Measurements from ENCODE around the gene GALNS.

GALNS gene

DNA sequence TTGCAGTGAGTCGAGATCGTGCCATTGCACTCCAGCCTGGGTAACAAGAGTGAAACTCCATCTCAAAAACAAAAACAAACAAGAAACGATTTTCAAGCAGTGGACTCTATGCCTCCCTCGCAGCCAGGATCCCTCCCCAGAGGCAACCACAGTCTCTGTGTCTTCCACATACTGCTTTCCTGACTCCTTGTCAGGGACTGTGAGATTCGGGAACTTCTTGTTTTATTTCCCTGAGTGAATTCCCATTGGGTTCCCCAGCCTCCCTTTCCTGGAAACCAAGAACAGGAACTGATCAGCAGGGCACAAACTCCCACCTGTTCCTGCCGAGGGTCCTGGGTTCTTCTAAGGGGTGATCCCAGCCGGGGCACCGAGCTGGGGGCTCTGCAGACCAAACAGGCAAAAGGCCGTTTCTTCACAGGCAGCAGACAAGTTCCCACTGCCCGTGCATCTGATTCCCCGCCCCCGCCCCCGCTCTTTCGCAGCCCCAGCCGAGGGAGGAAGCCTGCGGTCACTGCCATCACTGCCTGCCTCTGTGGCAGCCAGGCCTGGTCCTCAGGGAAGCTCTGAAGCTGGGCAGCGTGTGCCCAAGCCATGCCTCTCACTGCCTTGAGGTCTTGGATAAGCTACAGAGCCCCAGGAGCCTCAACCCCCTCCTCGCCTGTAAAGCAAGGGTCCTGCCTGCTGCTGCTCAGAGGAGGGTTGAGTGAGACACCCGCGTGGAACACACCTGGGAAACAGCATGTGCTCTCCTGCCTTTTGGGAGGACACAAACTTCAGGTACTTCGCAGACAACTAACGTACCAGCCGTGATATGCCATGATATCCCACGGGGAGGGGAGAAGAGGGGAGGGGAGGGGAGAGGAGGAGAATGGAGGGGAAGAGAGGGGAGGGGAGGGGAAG lies 66.2 kb downstream of the GALNS start:
- in situ Hi-C loops (cut with HindIII; ENCODE audit: low sequenced_read_pairs), result no loop called here

GRCh38 chr16:88789594-88789993 lies 67.2 kb downstream of the GALNS start:
- in situ Hi-C loops (cut with HindIII; ENCODE audit: low sequenced_read_pairs), result loop anchor here (5.0 to 10.0 kb wide), 2 partner anchors 112 to 425 kb away; partner anchors contain the start of gene ZNF778

DNA sequence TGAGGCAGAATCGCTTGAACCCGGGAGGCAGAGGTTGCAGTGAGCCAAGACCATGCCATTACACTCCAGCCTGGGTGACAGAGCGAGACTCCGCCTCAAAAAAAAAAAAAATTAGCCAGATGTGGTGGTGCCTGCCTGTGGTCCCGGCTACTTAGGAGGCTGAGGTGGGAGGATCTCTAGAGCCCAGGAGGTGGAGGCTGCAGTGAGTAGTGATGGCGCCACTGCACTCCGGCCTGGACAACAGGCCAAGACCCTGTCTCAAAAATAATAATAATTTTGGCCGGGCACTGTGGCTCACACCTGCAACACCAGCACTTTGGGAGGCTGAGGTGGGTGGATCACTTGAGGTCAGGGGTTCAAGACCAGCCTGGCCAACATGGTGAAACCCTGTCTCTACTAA lies 68.0 kb downstream of the GALNS start:
- in situ Hi-C loops (cut with HindIII; ENCODE audit: low sequenced_read_pairs), result loop anchor here (5.0 to 10.0 kb wide), 2 partner anchors 111 to 426 kb away; partner anchors contain the start of gene ZNF778

DNA sequence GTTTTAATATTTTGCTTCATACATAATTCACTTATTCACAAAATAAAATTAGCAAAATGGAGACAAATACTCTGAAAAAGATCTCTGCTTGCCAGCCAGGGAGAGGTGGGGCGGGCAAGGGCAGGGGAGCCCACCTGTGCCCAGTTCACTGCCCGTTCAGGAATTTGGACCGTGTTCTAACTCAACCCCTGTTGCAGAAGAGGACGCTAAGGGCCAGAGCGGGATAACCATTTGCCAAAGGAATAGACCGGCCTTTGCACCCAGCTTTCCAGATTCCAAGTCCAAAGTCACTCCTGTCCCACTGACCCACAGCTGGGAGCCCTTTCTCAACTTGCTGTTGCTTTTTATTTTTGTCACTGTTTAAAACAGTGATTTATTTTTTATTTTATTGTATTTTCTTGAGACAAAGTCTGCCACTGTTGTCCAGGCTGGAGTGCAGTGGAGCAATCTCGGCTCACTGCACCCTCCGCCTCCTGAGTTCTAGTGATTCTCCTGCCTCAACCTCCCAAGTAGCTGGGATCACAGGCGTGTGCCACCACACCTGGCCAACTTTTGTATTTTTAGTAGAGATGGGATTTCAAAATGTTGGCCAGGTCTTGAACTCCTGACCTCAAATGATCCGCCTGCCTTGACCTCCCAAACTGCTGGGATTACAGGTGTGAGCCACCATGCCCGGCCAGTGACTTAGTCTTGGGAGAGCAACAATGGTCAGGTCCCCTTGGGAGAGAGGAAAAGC lies 69.0 kb downstream of the GALNS start:
- in situ Hi-C loops (cut with HindIII; ENCODE audit: low sequenced_read_pairs), result loop anchor here (5.0 to 10.0 kb wide), 2 partner anchors 110 to 427 kb away; partner anchors contain the start of gene ZNF778

DNA sequence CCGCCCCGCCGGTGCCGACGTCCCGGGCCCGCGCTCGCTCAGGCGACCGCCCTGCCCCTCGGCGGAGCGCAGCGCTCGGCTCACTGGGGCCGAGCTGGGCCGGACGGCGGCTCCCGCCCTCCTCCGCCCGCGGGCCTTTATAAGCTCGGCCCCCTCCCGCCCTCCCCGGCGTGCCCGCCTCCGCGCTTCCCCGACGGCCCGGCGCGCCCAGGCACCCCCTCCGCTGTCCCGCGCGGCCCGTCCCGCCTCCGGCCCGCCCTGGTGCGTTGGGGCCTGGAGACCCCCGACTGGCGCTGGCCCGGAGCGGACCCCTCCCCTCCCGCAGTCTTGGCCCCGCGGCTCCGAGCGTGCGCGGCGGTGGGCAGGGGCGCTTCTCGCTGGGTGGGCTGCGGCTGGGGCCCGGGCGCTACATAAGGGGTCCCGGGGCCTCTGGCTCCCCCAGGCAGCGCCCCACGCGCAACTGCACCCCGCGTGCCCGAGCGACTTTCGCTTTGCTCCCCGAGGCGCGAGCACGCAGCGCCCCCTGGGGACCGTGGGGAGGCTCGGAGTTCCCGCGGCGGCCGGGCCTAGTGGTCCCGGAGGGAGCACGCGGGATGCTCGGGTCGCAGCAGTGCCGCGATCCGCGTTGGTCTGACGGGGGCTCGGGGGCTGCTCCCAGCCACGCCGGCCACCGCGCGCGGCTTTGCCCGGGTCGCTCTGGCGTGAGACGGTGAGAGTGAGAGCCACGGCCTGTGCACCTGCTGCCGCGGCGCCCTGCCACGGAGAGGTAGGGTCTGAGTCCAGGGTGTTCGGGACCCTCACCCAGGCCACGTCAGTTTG lies 71.4 kb downstream of the GALNS start, which contains the start of gene PIEZO1:
Gene PIEZO1 (minus strand): TSS at position 115 of the 819 bp plus-strand sequence. CDS start 256 bp downstream, outside the sequence.
- in situ Hi-C loops (cut with HindIII; ENCODE audit: low sequenced_read_pairs), result loop anchor here (5.0 to 10.0 kb wide), 2 partner anchors 108 to 429 kb away; partner anchors contain the start of gene ZNF778

GRCh38 chr16:88784856-88785105 lies 72.0 kb downstream of the GALNS start:
- in situ Hi-C loops (cut with HindIII; ENCODE audit: low sequenced_read_pairs), result loop anchor here (5.0 to 10.0 kb wide), 2 partner anchors 107 to 430 kb away; partner anchors contain the start of gene ZNF778

- in situ Hi-C loops (cut with HindIII; ENCODE audit: low sequenced_read_pairs), result loop anchor here (10.0 kb wide), 1 partner anchor 431 kb away; the partner anchor contains the start of gene ZNF778
Observed at GRCh38 chr16:88784074-88784855, 72.5 kb downstream of the GALNS start.

DNA sequence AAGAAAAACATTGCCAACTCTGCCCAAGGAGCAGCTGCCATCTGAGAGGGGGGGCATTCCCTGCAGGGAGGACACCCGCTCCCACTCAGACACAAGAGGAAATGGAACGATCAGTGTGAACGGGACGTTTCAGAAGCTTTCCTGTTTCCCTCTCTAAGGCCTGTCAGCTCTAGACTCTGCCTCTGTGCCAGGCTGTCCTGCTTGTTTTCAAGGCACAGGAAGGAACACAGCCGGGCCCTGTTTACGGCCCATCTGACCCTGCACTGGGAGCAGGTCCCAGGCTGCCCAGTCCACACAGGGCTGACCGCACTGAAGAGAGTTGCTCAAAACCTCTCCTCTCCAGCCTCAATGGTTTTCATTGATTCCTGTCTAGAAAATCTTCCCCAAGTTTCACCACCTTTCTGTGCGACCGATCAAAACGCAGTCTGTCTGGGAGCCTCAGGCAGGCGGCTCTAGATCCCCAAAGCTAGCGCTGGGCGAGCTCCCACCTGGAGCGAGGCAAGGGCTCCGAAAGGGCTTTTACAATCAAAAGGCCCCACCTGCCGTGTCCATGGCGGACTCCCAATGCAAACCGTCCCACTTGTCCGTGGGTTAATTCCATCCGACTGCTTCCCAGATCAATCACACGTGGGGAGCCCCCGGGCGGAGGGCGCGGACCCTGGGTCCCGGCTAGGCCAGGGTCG lies 73.2 kb downstream of the GALNS start:
- in situ Hi-C loops (cut with HindIII; ENCODE audit: low sequenced_read_pairs), result loop anchor here (10.0 kb wide), 1 partner anchor 431 kb away; the partner anchor contains the start of gene ZNF778

DNA sequence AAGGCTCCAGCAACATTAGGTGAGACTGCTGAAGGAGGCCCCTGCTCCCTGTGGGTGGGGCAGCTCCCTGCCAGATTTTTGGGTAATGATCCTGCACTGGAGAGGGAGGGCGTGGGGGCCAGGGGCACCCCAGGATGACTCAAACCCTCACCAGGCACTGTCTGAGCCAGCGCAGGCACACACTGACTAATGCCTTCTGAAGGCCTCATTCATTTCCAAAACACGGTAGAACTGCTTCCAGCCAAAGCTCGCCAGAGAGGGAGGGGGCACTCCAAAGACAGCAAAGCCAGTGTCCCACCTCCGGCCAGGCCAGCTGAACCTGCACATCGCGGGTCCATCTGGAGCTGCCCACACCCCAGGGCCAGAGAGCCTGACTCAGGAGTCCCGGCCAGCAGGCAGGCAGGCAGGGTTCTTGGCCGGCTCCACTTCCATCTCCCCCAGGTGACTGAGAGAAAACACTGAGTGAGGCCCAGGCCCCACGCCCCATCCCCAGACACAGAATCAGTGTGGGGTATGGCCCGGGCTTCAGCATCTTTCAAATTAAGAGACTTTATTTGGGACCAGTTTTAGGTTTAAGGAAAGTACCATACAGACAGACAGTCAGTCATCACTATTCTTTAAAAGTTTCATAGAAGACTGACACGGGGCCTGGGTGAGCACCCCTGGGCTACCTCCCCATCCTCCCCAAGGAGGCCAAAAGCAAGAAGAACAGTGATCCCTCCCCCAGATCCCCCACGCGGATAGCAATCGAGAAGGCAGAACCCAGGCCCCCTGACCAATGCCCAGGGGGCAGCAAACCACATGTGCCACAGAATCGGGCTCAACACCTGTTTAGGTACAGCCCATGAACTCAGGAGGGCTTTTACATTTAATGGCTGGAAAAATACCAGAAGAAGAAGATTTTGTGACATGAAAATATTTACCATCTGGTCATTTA lies 74.0 kb downstream of the GALNS start:
- in situ Hi-C loops (cut with HindIII; ENCODE audit: low sequenced_read_pairs), result loop anchor here (10.0 kb wide), 1 partner anchor 432 kb away; the partner anchor contains the start of gene ZNF778

GRCh38 chr16:88781140-88782077 lies 75.3 kb downstream of the GALNS start:
- in situ Hi-C loops (cut with HindIII; ENCODE audit: low sequenced_read_pairs), result loop anchor here (10.0 kb wide), 1 partner anchor 433 kb away; the partner anchor contains the start of gene ZNF778

DNA sequence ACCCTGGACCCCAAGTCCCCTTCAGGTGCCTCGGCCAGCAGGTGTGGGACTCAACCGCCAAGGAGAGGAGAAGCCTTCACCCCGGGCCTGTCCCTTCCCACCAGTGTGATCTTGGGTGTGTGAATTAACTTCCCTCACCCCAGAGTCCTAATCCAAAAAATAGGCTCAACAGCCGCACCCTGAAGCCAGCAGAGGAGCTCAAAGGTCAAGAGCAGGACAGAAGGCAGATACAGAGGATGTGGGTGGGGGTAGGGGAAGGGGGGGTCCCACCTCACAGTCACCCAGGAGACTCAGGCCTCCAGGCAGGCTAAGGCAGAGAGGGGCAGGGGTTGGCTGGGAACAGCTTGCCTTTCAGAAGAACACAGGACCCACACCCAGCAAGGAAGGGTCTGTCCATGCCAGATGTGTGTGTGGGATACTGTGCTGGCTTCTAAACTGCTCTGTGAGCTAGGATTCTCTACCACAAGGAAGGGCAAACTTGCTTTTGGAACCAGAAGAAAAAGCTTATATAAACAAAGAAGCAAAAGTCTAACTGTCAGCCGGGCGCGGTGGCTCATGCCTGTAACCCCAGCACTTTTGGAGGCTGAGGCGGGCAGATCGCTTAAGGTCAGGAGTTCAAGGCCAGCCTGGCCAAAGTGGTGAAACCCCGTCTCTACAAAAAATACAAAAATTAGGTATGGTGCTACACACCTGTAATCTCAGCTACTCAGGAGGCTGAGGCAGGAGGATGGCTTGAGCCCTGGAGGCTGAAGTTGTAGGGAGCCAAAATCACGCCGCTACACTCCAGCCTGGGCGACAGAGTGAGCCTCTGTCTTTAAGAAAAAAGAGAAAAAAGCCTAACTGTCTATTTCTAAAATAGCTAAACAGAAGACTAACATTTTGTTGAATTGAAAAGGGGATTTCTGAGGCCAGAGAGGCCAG lies 76.3 kb downstream of the GALNS start:
- in situ Hi-C loops (cut with HindIII; ENCODE audit: low sequenced_read_pairs), result loop anchor here (10.0 kb wide), 1 partner anchor 434 kb away; the partner anchor contains the start of gene ZNF778

DNA sequence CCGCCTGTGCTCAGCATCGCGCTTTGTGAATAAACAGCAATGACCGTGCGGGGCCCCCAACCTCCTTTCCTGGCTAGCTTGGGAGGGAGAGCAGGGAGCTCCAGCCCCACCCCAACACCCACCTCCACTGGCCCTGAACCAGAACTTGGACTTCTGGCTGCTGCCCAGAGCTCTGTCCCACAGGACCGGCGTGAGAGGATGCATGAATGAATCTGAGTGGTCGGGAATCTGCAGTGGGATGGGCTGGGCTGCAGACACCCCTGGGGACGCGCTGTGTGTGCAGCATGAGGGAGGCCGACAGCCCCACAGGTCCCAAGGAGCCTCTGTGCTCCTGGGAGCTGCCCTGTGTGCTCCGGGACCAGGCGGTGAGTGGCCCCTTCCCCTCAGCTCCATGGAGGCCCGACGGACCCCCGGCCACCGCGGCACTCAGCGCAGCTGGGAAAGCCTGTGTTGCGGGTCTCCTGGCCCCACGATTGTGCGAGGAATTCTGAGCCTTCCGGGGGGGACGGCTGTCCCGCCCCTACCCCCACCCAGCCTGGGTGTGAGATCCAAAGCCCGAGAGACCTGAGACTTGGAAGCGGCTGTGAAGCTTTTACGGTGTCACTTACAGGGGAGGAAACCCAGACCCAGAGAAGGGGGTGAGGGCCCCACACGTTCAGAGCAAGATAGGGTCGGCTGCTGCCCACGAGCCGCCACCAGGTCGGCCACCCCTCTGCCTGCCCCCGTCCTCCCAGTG lies 77.2 kb downstream of the GALNS start:
- in situ Hi-C loops (cut with HindIII; ENCODE audit: low sequenced_read_pairs), result loop anchor here (10.0 kb wide), 1 partner anchor 435 kb away; the partner anchor contains the start of gene ZNF778

- in situ Hi-C loops (cut with HindIII; ENCODE audit: low sequenced_read_pairs), result no loop called here
Observed at GRCh38 chr16:88778541-88779065, 78.1 kb downstream of the GALNS start.

- in situ Hi-C loops (cut with HindIII; ENCODE audit: low sequenced_read_pairs), result no loop called here
Observed at GRCh38 chr16:88778271-88778525, 78.5 kb downstream of the GALNS start.
